ENCODE results near the gene SLC6A12.

DNA sequence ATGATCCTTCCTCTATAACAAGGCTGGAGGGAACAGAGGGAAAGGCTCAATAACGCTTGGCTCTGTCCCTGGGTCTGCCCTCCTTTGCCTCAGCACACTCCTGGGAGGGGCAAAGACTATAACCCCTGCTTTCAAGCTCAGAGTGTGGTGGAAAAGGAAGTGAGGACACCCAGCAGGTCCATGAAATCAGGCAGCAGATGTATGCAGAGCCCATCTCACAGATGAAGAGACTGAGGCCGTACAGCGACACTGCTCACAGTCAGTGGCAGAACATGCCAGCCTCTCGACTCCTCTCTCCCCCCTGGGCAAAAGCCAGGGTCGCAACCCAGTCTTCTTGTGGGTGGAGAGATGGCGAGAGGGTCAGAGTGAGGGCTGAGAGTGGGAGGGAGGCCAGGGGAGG, 39.8 kb downstream of the SLC6A12 start:
- TF ChIP-seq POLR2A (IDR thresholded peaks at IDR 0.05) (no peak), EP300 (IDR thresholded peaks at IDR 0.05) (no peak), POLR2AphosphoS5 (IDR thresholded peaks at IDR 0.05) (no peak), CTCF (IDR thresholded peaks at IDR 0.05) (no peak)
